Fibroblast of skin of left biceps (primary cell): ENCODE results near the gene BCR.

Experiments used
- DNase-seq, 2 experiments: peaks; one replicate each; pipeline ENCODE4 v3.0.0-alpha.2; 2013; ENCODE audit warnings: low read depth in 2 of 2

Gene BCR

DNA sequence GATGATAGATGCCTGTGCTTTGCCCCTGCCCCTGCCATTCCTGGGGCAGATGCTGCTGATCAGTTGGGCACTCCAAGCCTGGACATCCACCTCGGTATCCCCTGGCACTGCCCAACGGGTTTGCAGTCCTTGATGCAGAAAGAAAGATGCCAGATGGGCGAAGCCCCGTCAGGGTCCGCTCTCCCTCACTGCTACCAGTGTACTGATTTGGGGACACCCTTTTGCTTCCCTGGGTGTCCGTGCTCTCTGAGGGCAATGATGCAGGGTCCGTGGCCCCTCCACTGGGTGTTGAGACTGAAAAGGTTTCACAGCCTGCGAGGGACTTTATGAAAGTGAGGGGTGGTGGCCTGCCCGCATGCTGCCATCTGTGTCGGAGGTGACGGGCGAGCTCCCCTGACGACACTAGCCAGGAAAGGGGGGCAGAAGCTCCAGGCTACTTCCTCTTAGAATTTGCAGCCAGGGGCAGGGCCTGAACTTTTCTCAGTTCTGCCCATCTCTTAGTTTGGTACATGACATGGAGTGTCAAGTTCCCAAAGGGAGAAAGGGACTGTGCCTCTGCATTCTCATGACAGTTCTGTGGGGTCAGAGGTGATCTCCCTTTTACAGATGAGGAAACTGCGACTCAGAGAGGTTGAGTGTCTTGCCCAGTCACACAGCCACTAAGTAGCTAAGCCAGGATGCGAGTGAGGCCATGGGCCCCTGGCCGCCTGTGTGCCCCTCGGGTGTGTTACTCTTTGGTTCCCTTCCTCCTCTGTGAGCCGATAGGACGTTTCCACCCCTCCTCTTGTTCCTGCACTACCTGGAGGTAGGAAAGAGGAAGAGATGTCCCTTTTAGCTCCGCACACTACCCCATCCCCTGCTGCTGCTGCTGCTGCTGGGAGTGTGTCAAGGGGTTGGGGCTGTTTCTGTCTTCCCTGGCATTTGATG, 96.6 kb downstream of the BCR start:
- DNase-seq: no peak

DNA sequence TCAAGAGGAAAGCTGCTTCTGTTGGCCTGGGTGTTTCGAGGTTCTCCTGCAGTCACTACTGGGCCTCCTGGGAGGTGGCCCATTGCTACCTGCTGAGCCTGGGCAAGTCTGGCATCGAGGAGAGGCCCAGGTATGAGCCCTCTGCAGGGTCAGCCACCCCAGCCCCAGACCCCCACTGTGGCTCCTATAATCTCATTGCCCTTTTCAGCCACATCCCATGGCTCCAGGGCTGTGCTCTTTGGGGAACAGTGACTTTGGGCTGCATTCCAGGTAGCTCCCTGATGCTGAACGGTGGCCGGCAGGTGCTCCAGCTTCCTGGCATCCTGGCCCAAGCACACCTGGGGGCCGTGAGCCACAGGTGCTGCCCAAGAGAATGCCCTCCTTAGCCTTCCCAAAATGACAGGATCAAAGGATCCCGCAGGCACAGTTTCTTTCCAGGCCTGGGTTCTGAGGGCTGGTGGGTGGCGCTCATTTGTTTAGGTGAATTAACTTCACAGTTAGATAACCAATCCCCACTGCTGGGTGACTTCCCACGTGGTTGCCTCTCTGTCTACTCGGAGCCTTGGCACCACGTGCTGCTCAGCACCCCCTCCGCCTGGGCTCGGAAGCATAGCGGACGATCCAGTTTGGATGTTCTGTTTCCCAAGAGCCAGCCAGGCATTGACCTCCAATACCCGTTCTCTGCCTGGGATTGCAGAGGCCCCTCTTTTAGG, 97.4 kb downstream of the BCR start:
- DNase-seq: no peak

DNA sequence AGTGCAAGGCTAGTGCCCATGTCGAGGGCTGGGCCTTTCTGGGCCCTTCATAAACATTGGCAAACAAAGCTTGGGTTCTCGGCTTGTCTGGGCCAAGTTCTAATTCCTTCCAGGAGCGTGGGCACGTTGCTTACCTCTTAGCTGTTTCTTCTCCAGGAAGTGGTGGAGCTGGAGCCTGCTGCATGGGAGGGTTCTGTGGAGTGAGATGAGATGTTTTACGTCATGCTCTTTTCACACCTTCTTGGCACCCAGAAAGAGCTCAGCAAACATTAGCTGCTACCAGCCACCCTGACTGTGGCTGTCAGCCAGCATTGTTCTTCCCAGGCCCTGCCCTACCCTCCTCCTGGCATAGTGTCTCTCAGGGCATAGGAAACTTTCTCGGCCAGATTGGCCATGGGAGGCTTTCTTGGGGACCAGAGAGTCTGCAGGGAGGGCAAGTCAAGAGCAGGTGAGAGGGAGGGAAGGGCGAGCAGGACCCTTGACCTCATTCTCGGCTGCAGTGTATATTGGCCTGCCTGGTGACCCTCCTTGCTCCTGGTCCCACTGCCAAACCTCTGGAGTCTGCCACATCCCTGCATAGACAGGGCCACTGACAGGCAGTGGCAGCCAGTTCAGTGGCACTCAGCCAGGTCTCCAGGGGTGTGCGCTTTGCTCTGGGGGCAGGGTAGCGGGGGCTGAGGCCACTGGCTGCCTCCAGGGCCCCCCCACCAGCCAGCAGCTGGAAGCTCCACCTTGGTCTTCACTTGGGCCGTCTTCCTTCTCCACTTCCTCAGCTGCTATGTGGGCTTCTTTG, 98.8 kb downstream of the BCR start:
- DNase-seq: no peak

DNA sequence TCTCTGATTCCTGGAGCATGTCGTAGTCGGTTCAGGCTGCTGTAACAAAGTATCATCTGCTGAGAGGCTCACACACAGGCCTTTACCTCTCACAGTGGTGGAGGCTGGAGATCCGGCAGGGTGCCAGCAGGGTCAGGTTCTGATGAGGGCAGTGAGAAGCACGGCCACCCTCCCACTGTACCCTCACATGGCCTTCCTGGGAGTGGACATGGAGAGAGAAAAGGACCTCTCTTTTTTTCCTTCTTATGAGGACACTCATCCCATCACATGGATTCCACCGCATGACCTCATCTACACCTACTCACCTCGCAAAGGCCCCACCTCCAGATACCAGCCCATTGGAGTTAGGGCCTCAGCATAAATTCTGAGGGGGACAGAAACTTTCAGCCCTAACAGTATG, 99.5 kb downstream of the BCR start:
- no peak for DNase-seq

DNA sequence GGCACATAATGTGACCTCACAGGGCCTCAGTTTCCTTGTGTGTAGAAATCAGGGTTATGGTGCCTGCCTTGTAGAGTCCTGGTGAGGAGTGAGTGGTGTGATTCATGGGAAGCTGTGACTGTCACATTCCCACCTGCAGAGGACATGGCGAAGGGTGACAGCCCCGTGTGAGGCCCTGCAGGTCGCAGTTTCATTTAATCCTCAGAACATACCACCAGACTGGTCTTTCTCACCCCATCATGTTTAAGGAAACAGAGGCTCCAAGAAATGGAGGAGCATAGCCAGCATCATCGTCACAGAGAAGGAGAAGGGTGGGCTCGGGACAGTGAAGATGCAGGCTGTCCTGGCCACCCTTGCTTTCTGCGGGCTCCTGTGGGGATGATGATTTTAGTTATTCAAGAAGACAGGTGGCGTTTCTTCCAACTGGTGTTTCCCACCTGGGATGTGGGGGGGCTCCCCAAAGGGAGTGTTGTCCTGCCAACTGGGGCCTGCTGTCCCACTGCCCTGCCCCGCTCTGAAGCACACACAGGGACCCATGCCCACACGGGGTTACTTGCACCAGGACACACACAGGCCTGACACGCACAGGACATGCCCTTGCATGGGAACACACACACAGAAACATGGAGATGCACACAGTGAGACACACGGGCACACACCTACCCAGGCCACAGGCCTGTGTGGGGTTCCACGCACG, 100.2 kb downstream of the BCR start:
- DNase-seq: no peak

DNA sequence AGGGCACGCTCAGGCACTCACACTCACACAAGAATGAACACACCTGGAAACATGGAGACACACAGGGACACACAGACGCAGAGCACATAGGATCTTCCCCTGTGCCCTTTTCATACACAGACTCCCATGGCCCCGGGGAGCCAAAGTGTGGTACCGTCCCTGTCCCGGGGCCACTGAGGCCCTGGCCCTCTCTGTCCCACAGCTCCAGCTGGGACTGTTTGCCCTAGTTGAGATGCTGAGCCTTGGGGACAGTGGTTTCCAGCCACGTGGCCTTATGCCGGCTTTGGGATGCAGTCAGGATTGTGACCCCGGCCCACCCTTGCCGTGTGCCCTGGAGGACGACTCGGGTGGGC, 100.7 kb downstream of the BCR start:
- DNase-seq: no peak

DNA sequence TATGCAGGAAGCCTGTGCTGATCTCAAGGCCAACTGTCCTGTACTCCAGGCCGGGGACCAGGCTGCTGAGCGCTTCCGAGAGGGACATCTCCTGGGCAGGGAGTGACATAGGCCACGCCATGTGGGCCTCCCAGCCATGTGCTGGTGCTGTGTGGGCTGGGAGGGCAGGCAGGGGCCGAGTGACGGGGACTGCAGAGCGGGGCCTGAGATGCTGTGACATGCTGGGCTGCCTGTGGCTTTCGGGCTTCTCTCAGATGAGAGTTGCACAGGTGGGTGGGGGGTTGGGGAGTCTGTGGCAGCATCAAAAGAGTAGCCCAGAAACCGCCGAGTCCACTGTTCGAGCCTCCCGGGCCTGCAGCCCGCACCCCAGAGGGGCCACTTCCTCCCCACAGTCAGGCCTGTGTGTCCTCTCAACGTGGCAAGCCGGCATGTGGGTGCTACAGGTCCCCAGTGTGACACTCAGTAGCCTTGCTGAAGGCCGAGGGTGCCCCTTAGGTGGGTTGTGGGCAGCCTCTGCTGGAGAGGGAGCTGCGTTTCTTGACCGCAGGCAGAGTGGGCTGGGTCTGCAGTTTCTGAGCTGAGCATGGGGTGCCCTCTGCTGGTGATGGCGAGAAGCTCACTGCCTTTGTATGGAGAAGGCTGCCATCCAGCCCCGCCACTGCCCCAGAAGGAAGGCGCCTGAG, 101.2 kb downstream of the BCR start:
- peak; percentile 15 to 18 for DNase-seq

DNA sequence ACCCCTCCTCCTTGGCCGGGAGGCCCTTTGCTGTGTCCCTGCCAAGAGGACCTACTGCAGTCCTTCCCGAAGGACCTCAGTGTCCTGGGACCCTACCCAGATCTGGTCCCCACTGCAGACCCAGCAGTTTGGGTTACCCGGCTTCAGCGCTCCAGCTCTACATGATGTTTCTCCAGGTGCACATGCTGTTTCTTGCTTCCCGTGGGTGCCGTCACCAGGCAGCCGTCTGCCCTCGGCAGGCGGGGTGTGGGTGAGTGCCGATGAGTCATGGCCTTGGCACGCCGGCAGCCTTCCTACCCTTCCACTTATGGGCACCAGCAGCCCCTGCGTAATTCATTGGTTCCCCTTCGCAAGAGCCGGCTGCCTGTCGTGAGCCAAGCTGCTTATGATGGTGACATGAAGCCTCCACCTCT, 101.8 kb downstream of the BCR start:
- no peak for DNase-seq

DNA sequence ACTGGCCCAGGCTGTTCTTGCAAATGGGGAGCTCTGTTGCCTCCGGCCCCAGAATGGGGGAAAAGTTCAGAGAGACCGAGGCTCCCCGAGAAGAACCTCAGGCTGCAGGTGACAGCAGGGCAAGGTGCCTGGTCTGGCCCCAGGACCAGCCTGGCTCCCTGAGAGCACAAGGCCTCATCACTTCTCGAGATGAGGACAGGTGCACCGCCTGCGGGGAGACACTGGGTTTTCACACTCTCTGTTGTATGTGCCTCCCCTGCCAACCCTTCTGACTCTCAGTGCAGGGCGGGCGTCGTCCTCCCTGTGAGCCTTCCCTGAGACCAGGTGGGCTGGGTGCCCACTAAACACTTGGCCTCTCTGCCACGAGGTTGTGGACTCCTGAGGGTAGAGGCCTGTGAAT, 102.2 kb downstream of the BCR start:
- no peak for DNase-seq

DNA sequence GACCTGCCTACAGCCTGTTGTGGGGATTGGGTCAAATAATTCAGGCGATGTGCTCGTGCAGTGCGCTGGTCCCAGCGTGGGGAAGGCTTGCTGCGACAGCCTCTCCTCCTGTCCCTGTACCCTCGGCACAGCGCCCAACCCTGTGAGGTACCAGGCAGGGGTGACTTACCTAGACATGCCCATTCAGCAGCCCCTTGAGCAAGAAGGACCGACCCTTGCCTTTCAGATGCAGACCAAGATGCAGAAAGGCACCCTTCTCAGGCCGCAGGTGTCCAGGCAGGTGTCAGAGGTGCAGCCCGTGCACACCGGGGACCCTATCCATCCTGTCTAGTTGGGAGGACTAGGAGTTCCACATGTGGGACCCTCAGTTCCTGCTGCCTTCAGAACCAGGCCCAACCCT, 102.7 kb downstream of the BCR start:
- no peak for DNase-seq

DNA sequence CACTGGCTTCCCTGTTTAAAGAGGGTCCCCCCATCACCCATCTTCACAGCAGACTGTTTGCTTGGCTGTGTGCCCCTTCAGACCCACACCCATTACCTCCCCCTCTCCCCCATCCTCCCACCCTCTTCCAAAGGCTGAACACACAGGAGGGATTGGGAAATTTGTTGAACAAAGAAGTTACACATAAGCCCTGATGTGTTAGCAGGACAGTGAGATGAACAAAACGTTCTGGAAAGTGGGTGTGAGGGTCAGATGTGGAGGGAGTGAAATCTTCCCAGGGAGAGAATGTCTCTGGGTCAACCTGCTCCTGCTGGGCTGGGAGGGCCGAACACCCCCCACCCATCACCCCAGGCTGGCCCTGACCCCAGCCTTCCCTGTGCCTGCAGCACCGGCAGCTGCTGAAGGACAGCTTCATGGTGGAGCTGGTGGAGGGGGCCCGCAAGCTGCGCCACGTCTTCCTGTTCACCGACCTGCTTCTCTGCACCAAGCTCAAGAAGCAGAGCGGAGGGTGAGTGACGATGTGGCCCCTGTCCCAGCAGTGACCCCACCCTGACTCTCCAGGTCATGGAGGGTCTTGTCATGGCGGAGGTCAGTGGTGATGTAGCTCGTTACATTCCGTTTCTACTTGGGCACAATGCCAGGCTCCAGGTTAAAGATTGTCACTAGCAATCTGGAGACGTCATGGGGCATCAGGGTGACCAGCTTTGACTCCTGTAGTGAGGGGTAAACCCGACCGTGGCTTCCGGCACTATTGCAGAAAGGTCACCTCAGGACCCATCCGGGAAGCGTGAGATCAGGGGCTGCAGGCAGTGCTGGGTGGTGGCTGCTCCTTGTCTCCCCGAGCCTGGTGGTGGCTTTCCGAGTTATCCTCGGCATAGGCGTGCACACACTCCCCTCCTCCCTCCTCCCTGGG, 103.5 kb downstream of the BCR start:
- no peak for DNase-seq

DNA sequence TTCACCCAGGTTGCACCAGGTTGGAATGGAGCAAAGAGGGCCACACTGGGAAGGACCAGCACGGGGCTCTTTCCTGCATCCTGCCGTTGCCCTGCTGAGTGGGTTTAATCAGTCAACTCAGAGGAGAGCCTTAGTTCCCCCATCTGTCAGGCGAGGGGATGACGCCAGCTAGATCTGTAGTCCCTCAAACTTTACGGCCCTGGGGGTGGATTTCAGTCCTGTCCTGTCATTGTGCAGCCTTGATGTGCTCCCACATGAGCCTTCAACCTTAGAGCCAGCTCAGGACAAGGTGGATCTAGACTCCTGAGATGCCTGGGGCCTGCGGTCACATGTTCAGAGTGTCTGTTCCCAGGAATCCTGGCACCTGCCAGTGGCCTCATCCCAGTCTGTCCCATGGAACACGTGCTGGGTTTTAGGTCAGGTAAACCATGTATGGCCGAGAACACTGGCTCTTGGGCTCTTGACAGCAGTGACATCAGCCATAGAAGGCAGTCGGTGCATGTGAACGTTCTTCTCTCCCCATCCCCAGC, 104.3 kb downstream of the BCR start:
- no peak for DNase-seq

DNA sequence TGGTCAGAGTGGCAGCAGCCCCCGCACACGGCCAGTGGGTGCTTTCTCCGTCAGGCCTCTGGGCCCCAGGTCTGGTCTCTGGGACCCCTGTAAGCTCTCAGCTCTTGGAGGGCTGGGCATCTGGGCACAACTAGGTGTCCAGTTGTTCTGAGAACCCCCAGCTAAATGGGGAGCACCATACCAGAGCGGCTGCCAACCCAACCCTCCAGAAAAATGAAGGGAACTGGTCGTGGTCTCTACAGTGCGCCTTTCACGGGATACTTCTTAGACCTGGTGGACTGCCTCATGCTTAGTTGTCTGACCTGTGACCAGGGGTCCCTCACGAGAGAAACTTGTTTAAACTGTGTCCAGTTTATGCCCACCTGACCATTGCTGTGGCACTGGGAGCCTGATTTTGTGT, 104.9 kb downstream of the BCR start:
- no peak for DNase-seq

DNA sequence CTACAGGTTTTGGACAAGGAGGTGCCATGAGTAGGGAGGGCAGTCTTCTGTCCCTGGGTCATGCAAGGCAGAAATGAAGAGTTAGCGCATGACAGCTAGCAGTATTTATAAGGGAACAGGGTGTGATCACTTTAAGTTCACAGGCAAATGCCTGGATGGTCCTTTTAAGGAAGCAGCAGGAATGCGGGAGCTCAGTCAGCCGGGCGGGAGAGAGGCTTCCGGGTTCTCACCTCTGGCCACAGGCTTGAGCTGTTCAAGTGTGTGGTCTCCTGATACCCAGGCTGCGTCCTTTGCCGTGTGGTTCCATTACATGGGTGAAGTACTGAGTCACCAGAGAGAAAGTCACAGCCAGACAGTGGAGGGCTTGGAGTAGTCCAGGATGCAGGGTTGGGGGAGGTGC, 105.4 kb downstream of the BCR start:
- DNase-seq: no peak

DNA sequence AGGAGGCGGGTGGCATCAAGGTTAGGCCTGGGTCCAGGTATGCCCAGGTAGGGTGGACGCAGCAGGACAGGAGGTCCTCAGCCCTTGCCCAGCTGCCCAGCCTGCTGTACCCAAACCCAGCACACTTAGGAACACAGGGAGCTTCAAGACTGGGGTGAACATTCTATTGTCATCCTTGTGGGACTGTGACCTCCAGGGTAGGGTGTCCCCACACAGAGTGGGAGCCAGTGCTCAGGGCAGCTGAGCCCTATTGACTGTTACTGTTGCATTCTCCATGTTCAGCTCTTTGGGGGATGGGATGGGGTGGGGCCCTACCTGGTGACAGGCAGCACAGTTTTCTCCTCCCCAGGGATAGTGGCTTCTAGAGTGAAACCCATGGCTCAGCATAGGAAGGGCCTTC, 106.0 kb downstream of the BCR start:
- DNase-seq: no peak

DNA sequence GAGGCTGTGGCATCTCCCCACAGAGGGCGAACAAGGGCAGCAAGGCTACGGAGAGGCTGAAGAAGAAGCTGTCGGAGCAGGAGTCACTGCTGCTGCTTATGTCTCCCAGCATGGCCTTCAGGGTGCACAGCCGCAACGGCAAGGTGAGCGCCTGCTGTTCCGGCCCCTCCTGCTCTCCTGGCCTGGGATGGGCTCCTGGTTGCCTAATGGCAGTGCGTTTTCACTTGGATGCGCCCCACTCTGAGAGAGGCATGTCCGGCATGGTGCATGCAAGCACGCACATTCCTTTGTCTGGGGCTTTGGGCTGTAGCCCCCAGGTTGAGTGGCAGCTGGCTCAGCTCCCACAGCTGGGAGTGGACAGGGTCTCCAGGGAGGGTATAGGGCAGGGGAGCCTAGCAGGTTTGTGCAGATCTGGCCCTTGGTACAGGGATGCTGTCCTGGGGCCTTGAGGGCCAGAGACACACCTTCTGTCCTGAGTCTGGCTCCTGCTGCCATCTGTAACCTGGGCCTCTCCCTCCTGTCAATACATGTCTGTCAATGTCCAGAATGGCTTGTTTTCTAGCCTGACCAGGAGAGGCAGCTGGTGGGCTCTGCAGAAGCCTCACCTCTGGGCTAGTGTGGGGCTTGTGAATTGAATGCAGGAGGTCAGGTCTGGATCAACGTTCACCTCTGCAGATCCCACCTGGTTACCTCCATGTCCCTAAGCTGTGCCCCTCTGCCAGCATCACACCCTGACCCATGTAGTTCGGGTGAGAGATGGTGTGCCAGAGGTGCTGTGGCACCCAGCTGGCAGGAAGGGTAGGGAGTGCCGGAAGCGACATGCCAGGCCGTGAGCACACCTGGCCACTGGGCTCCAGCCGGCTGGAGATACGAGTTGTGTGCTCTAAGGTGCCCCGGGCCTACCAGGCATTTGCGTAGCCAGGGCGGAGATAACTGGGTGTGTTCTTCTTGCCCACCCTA, 107.1 kb downstream of the BCR start:
- no peak for DNase-seq

DNA sequence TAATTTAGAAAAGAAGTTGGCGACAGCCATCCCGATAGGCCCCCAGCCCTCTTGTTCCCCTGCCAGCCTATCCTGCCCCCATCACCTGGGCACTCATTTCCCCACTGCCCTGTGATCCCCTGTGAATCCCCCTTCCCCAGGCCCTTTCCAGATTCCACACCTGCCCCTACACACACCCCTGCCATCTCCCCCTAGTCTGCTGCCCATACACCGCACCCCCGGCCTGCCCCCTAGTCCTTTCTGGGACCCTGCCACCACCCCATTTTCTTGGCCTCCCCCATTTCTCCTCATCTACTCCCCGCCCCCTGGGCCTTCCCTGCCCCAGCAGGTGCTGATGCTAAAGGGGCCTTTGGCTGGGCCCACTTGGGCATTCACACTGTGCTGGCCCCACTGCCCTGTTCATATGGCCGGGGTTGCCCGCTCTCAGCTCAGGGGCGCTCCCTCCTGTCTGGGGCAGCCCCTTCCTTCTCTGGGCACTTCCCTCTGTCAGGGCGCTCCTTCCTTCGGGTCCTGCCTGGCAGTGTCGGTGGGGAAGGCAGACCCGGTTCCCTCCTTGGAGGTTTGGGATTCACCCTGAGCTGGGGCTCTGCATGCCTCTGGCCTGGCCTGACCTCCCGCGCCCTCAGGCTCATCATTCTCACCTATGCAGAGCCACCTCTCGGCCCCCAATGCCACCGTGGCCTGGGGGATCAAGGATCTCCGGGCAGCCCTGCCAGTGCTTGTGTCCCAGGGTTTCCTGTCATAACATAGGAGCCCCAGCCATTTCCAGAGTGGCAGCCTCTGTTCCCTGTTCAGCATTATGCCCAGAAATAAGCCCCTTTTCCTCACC, 108.2 kb downstream of the BCR start:
- DNase-seq: no peak

DNA sequence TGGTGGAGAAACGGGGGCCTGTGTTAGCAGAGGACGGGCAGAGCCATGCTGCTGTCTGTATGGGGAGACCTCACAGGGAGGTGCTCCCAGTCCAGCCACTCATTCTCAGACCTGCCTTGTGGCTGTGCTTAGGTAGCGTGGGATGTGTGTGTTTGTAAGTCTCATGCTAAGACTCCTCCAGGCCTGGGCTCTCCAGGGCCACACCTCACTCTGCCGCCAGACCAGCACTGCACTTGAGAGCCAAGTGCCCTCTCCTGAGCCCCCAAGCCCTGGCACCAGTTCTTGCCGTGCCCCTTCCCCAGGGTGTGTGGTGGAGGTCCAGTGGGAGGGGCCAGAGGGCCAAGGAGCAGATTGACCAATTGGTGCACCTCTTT, 108.8 kb downstream of the BCR start:
- no peak for DNase-seq
